ENCODE measurements around the gene PITPNM1.

The PITPNM1 gene

GRCh38 chr11:67493548-67494370 is 11.4 kb downstream of the PITPNM1 start:
- Histone ChIP-seq H3K4me2 (ENCODE audit: low read length, poor library complexity, severe bottlenecking) (no peak overlapping the region), H2BK15ac (ENCODE audit: low read depth, poor library complexity, severe bottlenecking) (no peak overlapping the region), H2BK5ac (ENCODE audit: low read depth, low read length, poor library complexity, severe bottlenecking) (no peak overlapping the region), H3K36me3 (ENCODE audit: control insufficient read depth in 1 of 2, insufficient read depth in 2 of 2, low read depth in 1 of 2, low read length in 2 of 2) (peaks cover 27 to 98% of the 10 kb centered on the region in 2 experiments), H3K23ac (ENCODE audit: low read length in 2 of 2) (no peak overlapping the region), H3K79me1 (replicated peaks; ENCODE audit: low read length, poor library complexity, severe bottlenecking) (peaks cover 45% of the 10 kb centered on the region), H3K27ac (ENCODE audit: low read length, poor library complexity, severe bottlenecking) (no peak overlapping the region), H4K8ac (ENCODE audit: low read length) (no peak overlapping the region), H2BK12ac (ENCODE audit: low read length in 2 of 2) (no peak overlapping the region), H4K91ac (ENCODE audit: low read length) (no peak overlapping the region), H3K9me3 (ENCODE audit: control insufficient read depth, low read length) (no peaks in the 10 kb centered on the region), H3K4ac (ENCODE audit: low read depth in 1 of 2, low read length in 2 of 2) (no peak overlapping the region), H2BK120ac (ENCODE audit: low read depth, low read length) (no peak overlapping the region), H3K18ac (ENCODE audit: low read depth in 1 of 2, low read length in 2 of 2) (no peak overlapping the region), H3K4me3 (ENCODE audit: insufficient read depth in 1 of 2, low read depth in 1 of 2, low read length in 2 of 2) (no peak overlapping the region), H3K4me1 (ENCODE audit: control insufficient read depth, insufficient read depth, low read depth, low read length) (peaks cover 22% of the 10 kb centered on the region), H3K14ac (ENCODE audit: low read length in 2 of 2) (no peak overlapping the region), H2AK5ac (ENCODE audit: low read length, severe bottlenecking) (no peak overlapping the region), H3K9ac (ENCODE audit: low read length) (no peak overlapping the region), H3K27me3 (ENCODE audit: control insufficient read depth in 1 of 2, insufficient read depth in 1 of 2, low read length in 2 of 2) (no peaks in the 10 kb centered on the region), H2AFZ (ENCODE audit: low read depth, low read length) (no peak overlapping the region)
- 97% methylated on average over 63 of the region's 65 CpGs for WGBS
- DNase-seq = no peak

GRCh38 chr11:67492801-67493547 is 12.2 kb downstream of the PITPNM1 start:
- no peak overlapping the region for H2BK120ac ChIP-seq (ENCODE audit: low read depth, low read length)

GRCh38 chr11:67492069-67492727 is 13.0 kb downstream of the PITPNM1 start:
- WGBS = 93% methylated on average over 19 of the region's 19 CpGs
- H2AK5ac ChIP-seq (ENCODE audit: low read length, severe bottlenecking) = no peak overlapping the region

More at GRCh38 chr11:67492801-67493547, 12.2 kb downstream of the PITPNM1 start:
- Histone ChIP-seq H2BK5ac (ENCODE audit: low read depth, low read length, poor library complexity, severe bottlenecking) (no peak overlapping the region), H3K4ac (ENCODE audit: low read depth in 1 of 2, low read length in 2 of 2) (no peak overlapping the region), H3K27ac (ENCODE audit: low read length, poor library complexity, severe bottlenecking) (no peak overlapping the region), H3K4me1 (ENCODE audit: control insufficient read depth, insufficient read depth, low read depth, low read length) (peaks cover 17% of the 10 kb centered on the region), H3K23ac (ENCODE audit: low read length in 2 of 2) (no peak overlapping the region), H3K4me3 (ENCODE audit: insufficient read depth in 1 of 2, low read depth in 1 of 2, low read length in 2 of 2) (no peak overlapping the region), H3K79me1 (replicated peaks; ENCODE audit: low read length, poor library complexity, severe bottlenecking) (peaks cover 40% of the 10 kb centered on the region), H3K9ac (ENCODE audit: low read length) (no peak overlapping the region), H3K36me3 (ENCODE audit: control insufficient read depth in 1 of 2, insufficient read depth in 2 of 2, low read depth in 1 of 2, low read length in 2 of 2) (peaks cover 30 to 95% of the 10 kb centered on the region in 2 experiments), H4K8ac (ENCODE audit: low read length) (no peak overlapping the region), H3K27me3 (ENCODE audit: control insufficient read depth in 1 of 2, insufficient read depth in 1 of 2, low read length in 2 of 2) (no peaks in the 10 kb centered on the region), H3K9me3 (ENCODE audit: control insufficient read depth, low read length) (no peaks in the 10 kb centered on the region), H3K4me2 (ENCODE audit: low read length, poor library complexity, severe bottlenecking) (no peak overlapping the region), H3K14ac (ENCODE audit: low read length in 2 of 2) (no peak overlapping the region), H2BK12ac (ENCODE audit: low read length in 2 of 2) (no peak overlapping the region), H3K18ac (ENCODE audit: low read depth in 1 of 2, low read length in 2 of 2) (no peak overlapping the region), H2BK15ac (ENCODE audit: low read depth, poor library complexity, severe bottlenecking) (no peak overlapping the region), H2AFZ (ENCODE audit: low read depth, low read length) (no peak overlapping the region), H2AK5ac (ENCODE audit: low read length, severe bottlenecking) (no peak overlapping the region), H4K91ac (ENCODE audit: low read length) (no peak overlapping the region)
- 93% methylated on average over 45 of the region's 46 CpGs for WGBS
- DNase-seq = no peak

More at GRCh38 chr11:67492069-67492727, 13.0 kb downstream of the PITPNM1 start:
- Histone ChIP-seq H3K23ac (ENCODE audit: low read length in 2 of 2) (no peak overlapping the region), H3K4ac (ENCODE audit: low read depth in 1 of 2, low read length in 2 of 2) (no peak overlapping the region), H3K36me3 (ENCODE audit: control insufficient read depth in 1 of 2, insufficient read depth in 2 of 2, low read depth in 1 of 2, low read length in 2 of 2) (peaks cover 37 to 88% of the 10 kb centered on the region in 2 experiments), H3K4me1 (ENCODE audit: control insufficient read depth, insufficient read depth, low read depth, low read length) (peaks cover 12% of the 10 kb centered on the region), H3K4me3 (ENCODE audit: insufficient read depth in 1 of 2, low read depth in 1 of 2, low read length in 2 of 2) (no peak overlapping the region), H3K9ac (ENCODE audit: low read length) (no peak overlapping the region), H2AFZ (ENCODE audit: low read depth, low read length) (no peak overlapping the region), H2BK15ac (ENCODE audit: low read depth, poor library complexity, severe bottlenecking) (no peak overlapping the region), H3K79me1 (replicated peaks; ENCODE audit: low read length, poor library complexity, severe bottlenecking) (peaks cover 35% of the 10 kb centered on the region), H3K4me2 (ENCODE audit: low read length, poor library complexity, severe bottlenecking) (no peak overlapping the region), H3K9me3 (ENCODE audit: control insufficient read depth, low read length) (no peaks in the 10 kb centered on the region), H3K27ac (ENCODE audit: low read length, poor library complexity, severe bottlenecking) (no peak overlapping the region), H3K14ac (ENCODE audit: low read length in 2 of 2) (no peak overlapping the region), H4K91ac (ENCODE audit: low read length) (no peak overlapping the region), H2BK12ac (ENCODE audit: low read length in 2 of 2) (no peak overlapping the region), H4K8ac (ENCODE audit: low read length) (no peak overlapping the region), H3K18ac (ENCODE audit: low read depth in 1 of 2, low read length in 2 of 2) (no peak overlapping the region), H3K27me3 (ENCODE audit: control insufficient read depth in 1 of 2, insufficient read depth in 1 of 2, low read length in 2 of 2) (no peaks in the 10 kb centered on the region), H2BK5ac (ENCODE audit: low read depth, low read length, poor library complexity, severe bottlenecking) (no peak overlapping the region), H2BK120ac (ENCODE audit: low read depth, low read length) (no peak overlapping the region)
- DNase-seq = no peak

Data from mesenchymal stem cell (in vitro differentiated cells and primary cell).